HepG2 (cell line): ENCODE data around the gene SNAP47. TPM values are rescaled to one million over a fixed set of nuclear protein-coding genes. Genes with fewer than 3 reads are reported as not detected.

Experiments
- ATAC-seq: fragments of 200-7000 bp; cut with Tn5 transposase; 3 replicates; pipeline ENCODE4 v1.9.1; 2020; ENCODE audit warnings: mild to moderate bottlenecking, moderate library complexity
- Bru-seq: library from RNA; stranded (reverse); fragments of 400-500 nt; gene quantifications from one replicate; lab custom pipeline; 2021; lab: Mats Ljungman, UMichigan
- BruChase-seq, 2 experiments: library from RNA; stranded (reverse); fragments of 400-500 nt; gene quantifications; one replicate each; lab custom pipeline; 2021; lab: Mats Ljungman, UMichigan
- BruUV-seq: library from RNA; stranded (reverse); fragments of 400-500 nt; replicated peaks from 2 replicates; lab custom pipeline; 2021; lab: Mats Ljungman, UMichigan
- CTCF ChIA-PET: fragments of 300-600 bp; formaldehyde crosslinking; extraction: SDS; loops from one replicate; lab custom pipeline; 2021; ENCODE audit warnings: low total read pairs, inconsistent platforms, low intra/inter-chr PET ratio; lab: Yijun Ruan, JAX
- POLR2A ChIA-PET: fragments of 350-600 bp; sonication (Branson Sonifier 250); formaldehyde crosslinking; loops from one replicate; lab custom pipeline; 2020; ENCODE audit warnings: antibody characterized with exemption, inconsistent platforms; lab: Yijun Ruan, JAX
- DNase-seq: peaks from one replicate; pipeline ENCODE4 v3.0.0-alpha.2; 2015; ENCODE audit warnings: low spot score
- FAIRE-seq: peaks from 3 replicates; lab custom pipeline; 2011; peaks lifted over from hg19 to GRCh38; lab: Jason Lieb, UNC
- H2AFZ ChIP-seq: one replicate; pipeline ENCODE4 v1.6.1; 2011; ENCODE audit warnings: low read length, inconsistent platforms
- H3K27ac ChIP-seq: fragments of 300-600 bp; 3 replicates; pipeline ENCODE4 v1.8.0; 2011; ENCODE audit warnings: mixed run types, mild to moderate bottlenecking, mixed read lengths, low read length, inconsistent platforms; ENCODE audit not compliant: insufficient read depth; ENCODE audit errors: extremely low read length
- H3K27me3 ChIP-seq, 2 experiments: fragments of 200-600 bp in 1 of 2; 2 replicates in 1 of 2; 3 replicates in 1 of 2; pipeline versions ENCODE4 v1.6.0 to v1.8.0; 2011; ENCODE audit warnings: low read length in 2 of 2, mild to moderate bottlenecking in 2 of 2, moderate library complexity in 2 of 2, inconsistent platforms in 1 of 2; ENCODE audit not compliant: insufficient read depth in 2 of 2, control insufficient read depth in 1 of 2
- H3K36me3 ChIP-seq, 2 experiments: fragments of 200-600 bp in 1 of 2; replicated peaks in 1 of 2; 2 replicates in 1 of 2; 3 replicates in 1 of 2; pipeline versions ENCODE4 v1.5.1 to v1.8.0; 2011; ENCODE audit warnings: low read length in 2 of 2, inconsistent platforms in 1 of 2; ENCODE audit not compliant: insufficient read depth in 2 of 2, control insufficient read depth in 1 of 2
- H3K4me1 ChIP-seq: 2 replicates; pipeline ENCODE4 v1.5.1; 2012; ENCODE audit warnings: low read length, inconsistent platforms; ENCODE audit not compliant: insufficient read depth
- H3K4me2 ChIP-seq: 2 replicates; pipeline ENCODE4 v1.6.0; 2011; ENCODE audit warnings: low read depth, low read length, inconsistent platforms
- H3K4me3 ChIP-seq, 3 experiments: fragments of 200-600 bp in 1 of 3; sonication (generic), shearing (Covaris generic) in 1 of 3; replicated peaks in 1 of 3; 2 replicates each; pipeline ENCODE4 v1.5.1; 2011 to 2016; ENCODE audit warnings: low read length in 3 of 3, inconsistent platforms in 2 of 3, low read depth in 2 of 3, mild to moderate bottlenecking in 2 of 3, control low read depth in 1 of 3, mixed read lengths in 1 of 3; ENCODE audit not compliant: insufficient read depth in 1 of 3
- H3K79me2 ChIP-seq: one replicate; pipeline ENCODE4 v1.6.1; 2011; ENCODE audit warnings: low read length, inconsistent platforms; ENCODE audit not compliant: insufficient read depth
- H3K9ac ChIP-seq: 2 replicates; pipeline ENCODE4 v1.6.0; 2011; ENCODE audit warnings: mild to moderate bottlenecking, low read depth, low read length, inconsistent platforms; ENCODE audit not compliant: insufficient read depth
- H3K9me3 ChIP-seq: 2 replicates; pipeline ENCODE4 v1.5.1; 2012; ENCODE audit warnings: mild to moderate bottlenecking, low read length
- H4K20me1 ChIP-seq: 2 replicates; pipeline ENCODE4 v1.6.0; 2011; ENCODE audit warnings: inconsistent platforms, mild to moderate bottlenecking, low read length, moderate library complexity; ENCODE audit not compliant: insufficient read depth
- POLR2AphosphoS2 ChIP-seq: IDR thresholded peaks from 2 replicates; pipeline ENCODE4 v1.6.1; 2011; ENCODE audit warnings: low read depth, low read length, improper control_type of control experiment
- SALL2 ChIP-seq: sonication (generic); formaldehyde crosslinking; IDR thresholded peaks from 2 replicates; pipeline ENCODE4 v1.8.1; 2023; ENCODE audit warnings: mild to moderate bottlenecking, missing genetic modification reagents, inconsistent platforms
- ZNF562 ChIP-seq: sonication (generic); formaldehyde crosslinking; IDR thresholded peaks from 2 replicates; pipeline ENCODE4 v1.8.0; 2022; ENCODE audit warnings: missing genetic modification reagents, borderline replicate concordance
- WGBS: methylation state at CpG from one replicate; pipeline ENCODE4 v1.1.6; 2017; ENCODE audit warnings: low lambda C conversion rate; 5-methylcytosine and 5-hydroxymethylcytosine counted together
- in situ Hi-C: cut with HindIII; loops from 2 replicates; pipeline ENCODE4 v1.10.0; 2017; ENCODE audit warnings: low pct_unique_long_range_greater_than_20kb; ENCODE audit not compliant: extremely low pct_ligation_motif_present
- intact Hi-C: fragments of 100-400 bp; cut with micrococcal nuclease; formaldehyde crosslinking; loops from one replicate; pipeline ENCODE4 v1.10.0; 2022; ENCODE audit not compliant: unreplicated experiment
- long read RNA-seq, 2 experiments: library from RNA in 1 of 2; library from polyadenylated mRNA in 1 of 2; stranded (forward) in 1 of 2; unstranded in 1 of 2; transcript quantifications; one replicate each; pipeline ENCODE4 v2.0.0, GENCODE V29; 2019 to 2022
- polyA minus RNA-seq, 3 experiments: library from RNA; depleted of rRNA, polyadenylated mRNA; stranded (reverse); fragments of >200 nt; gene quantifications; 2 replicates each; pipeline ENCODE4 v1.2.3, GENCODE V29; 2011; ENCODE audit warnings: low replicate concordance in 1 of 3
- polyA plus RNA-seq, 8 experiments: library from polyadenylated mRNA; depleted of rRNA in 3 of 8; stranded (reverse) in 7 of 8; unstranded in 1 of 8; fragments of >200 nt; fragmentation: Illumina TruSeq in 4 of 8; extraction: Trizol in 4 of 8; gene quantifications; 2 replicates each; pipeline versions ENCODE4 v1.2.1 to v1.2.3, GENCODE V29; 2011 to 2016; ENCODE audit warnings: low read depth in 4 of 8, missing spikeins in 1 of 8, mixed read lengths in 1 of 8; ENCODE audit not compliant: insufficient read depth in 1 of 8
- total RNA-seq, 5 experiments: library from RNA; depleted of rRNA; stranded (reverse); fragments of >200 nt; fragmentation: Illumina TruSeq; extraction: Trizol; gene quantifications; 2 replicates each; pipeline ENCODE4 v1.2.3, GENCODE V29; 2016; ENCODE audit warnings: low read depth in 1 of 5
- TF ChIP-seq, protein P1 (sequence below): sonication (generic); formaldehyde crosslinking; IDR thresholded peaks from 2 replicates; pipeline ENCODE4 v1.4.0; 2020; ENCODE audit warnings: mild to moderate bottlenecking, missing genetic modification reagents

Gene SNAP47, protein sequence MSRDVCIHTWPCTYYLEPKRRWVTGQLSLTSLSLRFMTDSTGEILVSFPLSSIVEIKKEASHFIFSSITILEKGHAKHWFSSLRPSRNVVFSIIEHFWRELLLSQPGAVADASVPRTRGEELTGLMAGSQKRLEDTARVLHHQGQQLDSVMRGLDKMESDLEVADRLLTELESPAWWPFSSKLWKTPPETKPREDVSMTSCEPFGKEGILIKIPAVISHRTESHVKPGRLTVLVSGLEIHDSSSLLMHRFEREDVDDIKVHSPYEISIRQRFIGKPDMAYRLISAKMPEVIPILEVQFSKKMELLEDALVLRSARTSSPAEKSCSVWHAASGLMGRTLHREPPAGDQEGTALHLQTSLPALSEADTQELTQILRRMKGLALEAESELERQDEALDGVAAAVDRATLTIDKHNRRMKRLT
- total RNA-seq (2016; rRNA removed; fragmentation: Illumina TruSeq; extraction: Trizol): 25.1 and 25.8 TPM in 2 replicates
- total RNA-seq (2016; cell fraction: cytosol; rRNA removed; fragmentation: Illumina TruSeq; extraction: Trizol; ENCODE audit: low read depth): 10.1 and 13.3 TPM in 2 replicates
- 25.5 and 25.8 TPM in 2 replicates for total RNA-seq (2016; cell fraction: insoluble cytoplasmic fraction; rRNA removed; fragmentation: Illumina TruSeq; extraction: Trizol)
- 17.9 and 18.3 TPM in 2 replicates for total RNA-seq (2016; cell fraction: membrane; rRNA removed; fragmentation: Illumina TruSeq; extraction: Trizol)
- 20.5 and 21.5 TPM in 2 replicates for total RNA-seq (2016; cell fraction: nucleus; rRNA removed; fragmentation: Illumina TruSeq; extraction: Trizol)
- polyA plus RNA-seq (2011; rRNA removed): 13.6 and 14.1 TPM in 2 replicates
- 16.8 and 19.5 TPM in 2 replicates for polyA plus RNA-seq (2011; cell fraction: cytosol; rRNA removed)
- polyA plus RNA-seq (2011; cell fraction: nucleus; rRNA removed): 19.8 and 20.7 TPM in 2 replicates
- 12.1 and 15.6 TPM in 2 replicates for polyA plus RNA-seq (2012)
- 4.7 and 6.2 TPM in 2 replicates for polyA plus RNA-seq (2016; cell fraction: cytosol; fragmentation: Illumina TruSeq; extraction: Trizol; ENCODE audit: low read depth)
- polyA plus RNA-seq (2016; cell fraction: insoluble cytoplasmic fraction; fragmentation: Illumina TruSeq; extraction: Trizol; ENCODE audit: low read depth): 19.4 and 24.0 TPM in 2 replicates
- polyA plus RNA-seq (2016; cell fraction: membrane; fragmentation: Illumina TruSeq; extraction: Trizol; ENCODE audit: low read depth): 10.9 and 11.7 TPM in 2 replicates
- polyA plus RNA-seq (2016; cell fraction: nucleus; fragmentation: Illumina TruSeq; extraction: Trizol; ENCODE audit: insufficient read depth, low read depth): 19.3 and 22.0 TPM in 2 replicates
- polyA minus RNA-seq (2011; rRNA and poly(A)+ RNA removed; ENCODE audit: low replicate concordance): 16.8 and 27.2 TPM in 2 replicates
- polyA minus RNA-seq (2011; cell fraction: cytosol; rRNA and poly(A)+ RNA removed): 8.8 and 9.6 TPM in 2 replicates
- polyA minus RNA-seq (2011; cell fraction: nucleus; rRNA and poly(A)+ RNA removed): 30.3 and 36.4 TPM in 2 replicates
- percentile 54 among the genes with signal in this experiment for Bru-seq, nascent RNA
- BruChase-seq, experiment 1, labeled RNA remaining after a 6-hour chase: percentile 52 among the genes with signal in this experiment
- BruChase-seq, experiment 2, labeled RNA remaining after a 2-hour chase: percentile 59 among the genes with signal in this experiment
- long read RNA-seq, experiment 1, transcript SNAP47-202 (5 exons, 2,362 nt): major isoform, 22 of 50 reads
- long read RNA-seq, experiment 1, partial matches to known transcripts: 14 of 50 reads
- long read RNA-seq, experiment 1, other reads (novel, unspliced or antisense): 11 of 50 reads
- long read RNA-seq, experiment 2, transcript SNAP47-202 (5 exons, 2,362 nt): major isoform, 13 of 43 reads
- long read RNA-seq, experiment 2, partial matches to known transcripts: 23 of 43 reads
- long read RNA-seq, experiment 2, other reads (novel, unspliced or antisense): 7 of 43 reads

DNA sequence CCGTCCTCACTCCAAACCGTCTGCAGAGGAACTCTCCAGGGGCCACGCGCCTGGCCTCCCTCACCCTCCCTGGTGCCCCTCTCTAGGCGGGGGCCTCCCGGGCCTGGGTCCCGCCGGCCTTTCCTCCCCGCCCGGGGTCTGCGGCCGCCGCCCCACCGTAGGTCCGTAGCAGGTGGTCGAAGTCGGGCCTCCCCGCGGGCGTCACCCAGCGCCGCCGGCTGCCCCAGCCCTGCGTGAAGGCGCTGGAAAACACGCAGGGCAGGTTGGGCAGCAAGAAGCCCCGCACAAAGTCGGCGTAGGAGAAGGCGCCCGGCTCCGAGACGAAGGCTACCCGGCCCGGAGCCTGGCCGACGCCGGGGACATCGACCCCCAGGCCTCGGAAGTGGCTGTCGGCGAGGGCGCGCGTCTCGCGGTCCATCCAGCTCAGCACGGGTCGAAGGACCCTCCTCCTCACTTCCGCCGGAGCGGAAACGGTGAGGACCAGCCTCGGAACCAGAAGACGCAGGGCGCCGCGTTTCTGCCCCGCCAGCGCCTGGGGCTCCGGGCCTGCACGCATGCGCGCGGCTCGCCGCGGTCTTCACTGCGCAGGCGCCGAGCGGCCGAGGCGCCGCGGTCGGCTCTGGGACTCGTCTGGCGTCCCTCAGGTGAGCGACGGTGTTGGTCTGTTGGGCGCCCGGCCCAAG lies at the start of gene SNAP47, which contains the start of gene JMJD4:
TSS of gene SNAP47 (plus strand) at position 580 of the 683 bp plus-strand sequence. CDS start 12,302 bp downstream, outside the sequence.
TSS of gene JMJD4 (minus strand) at position 447 of the 683 bp plus-strand sequence. CDS start at position 418, 29 bp downstream.
- H3K4me3 ChIP-seq: peak within 1 kb of the TSS; percentile 87 to 98 (median 97)
- peak within 1 kb of the TSS; percentile 75 for H3K27ac ChIP-seq
- H4K20me1 ChIP-seq: peaks cover 2% of the 10 kb centered on the region; the same call in 1 of the 2 replicates
- CTCF ChIA-PET: no interaction called here
- no peaks in the 10 kb centered on the region for H3K9me3 ChIP-seq
- no TSS peak for BruUV-seq
- peak; percentile 86 for DNase-seq
- WGBS: 0% methylated on average over 8 of the region's 83 CpGs
- peak within 1 kb of the TSS; percentile 93 for H3K9ac ChIP-seq
- FAIRE-seq: no peak
- H3K79me2 ChIP-seq: peaks cover 39% of the 10 kb centered on the region
- ATAC-seq: peak; percentile 89
- H3K4me2 ChIP-seq: peak within 1 kb of the TSS; percentile 93
- POLR2A ChIA-PET: interaction anchor here (0.7 kb wide), 2 partner anchors 171 to 416 kb away, joined by 3 read pairs; partner anchors contain the start of gene ZNF678
- peaks cover 43% of the 10 kb centered on the region for H3K4me1 ChIP-seq
- H2AFZ ChIP-seq: no peak within 1 kb of the TSS
- H3K36me3 ChIP-seq: peaks cover 4 to 9% of the 10 kb centered on the region in 2 experiments; a peak in 1 of 5 replicates
- intact Hi-C loops (no loop called here), in situ Hi-C loops (no loop called here)
- H3K27me3 ChIP-seq: no peaks in the 10 kb centered on the region; a peak in 1 of 5 replicates
- no peak for TF ChIP-seq ZNF562
- TF ChIP-seq SALL2 (CRISPR knock-in tag): peak; percentile 98
- TF ChIP-seq, protein P1, sequence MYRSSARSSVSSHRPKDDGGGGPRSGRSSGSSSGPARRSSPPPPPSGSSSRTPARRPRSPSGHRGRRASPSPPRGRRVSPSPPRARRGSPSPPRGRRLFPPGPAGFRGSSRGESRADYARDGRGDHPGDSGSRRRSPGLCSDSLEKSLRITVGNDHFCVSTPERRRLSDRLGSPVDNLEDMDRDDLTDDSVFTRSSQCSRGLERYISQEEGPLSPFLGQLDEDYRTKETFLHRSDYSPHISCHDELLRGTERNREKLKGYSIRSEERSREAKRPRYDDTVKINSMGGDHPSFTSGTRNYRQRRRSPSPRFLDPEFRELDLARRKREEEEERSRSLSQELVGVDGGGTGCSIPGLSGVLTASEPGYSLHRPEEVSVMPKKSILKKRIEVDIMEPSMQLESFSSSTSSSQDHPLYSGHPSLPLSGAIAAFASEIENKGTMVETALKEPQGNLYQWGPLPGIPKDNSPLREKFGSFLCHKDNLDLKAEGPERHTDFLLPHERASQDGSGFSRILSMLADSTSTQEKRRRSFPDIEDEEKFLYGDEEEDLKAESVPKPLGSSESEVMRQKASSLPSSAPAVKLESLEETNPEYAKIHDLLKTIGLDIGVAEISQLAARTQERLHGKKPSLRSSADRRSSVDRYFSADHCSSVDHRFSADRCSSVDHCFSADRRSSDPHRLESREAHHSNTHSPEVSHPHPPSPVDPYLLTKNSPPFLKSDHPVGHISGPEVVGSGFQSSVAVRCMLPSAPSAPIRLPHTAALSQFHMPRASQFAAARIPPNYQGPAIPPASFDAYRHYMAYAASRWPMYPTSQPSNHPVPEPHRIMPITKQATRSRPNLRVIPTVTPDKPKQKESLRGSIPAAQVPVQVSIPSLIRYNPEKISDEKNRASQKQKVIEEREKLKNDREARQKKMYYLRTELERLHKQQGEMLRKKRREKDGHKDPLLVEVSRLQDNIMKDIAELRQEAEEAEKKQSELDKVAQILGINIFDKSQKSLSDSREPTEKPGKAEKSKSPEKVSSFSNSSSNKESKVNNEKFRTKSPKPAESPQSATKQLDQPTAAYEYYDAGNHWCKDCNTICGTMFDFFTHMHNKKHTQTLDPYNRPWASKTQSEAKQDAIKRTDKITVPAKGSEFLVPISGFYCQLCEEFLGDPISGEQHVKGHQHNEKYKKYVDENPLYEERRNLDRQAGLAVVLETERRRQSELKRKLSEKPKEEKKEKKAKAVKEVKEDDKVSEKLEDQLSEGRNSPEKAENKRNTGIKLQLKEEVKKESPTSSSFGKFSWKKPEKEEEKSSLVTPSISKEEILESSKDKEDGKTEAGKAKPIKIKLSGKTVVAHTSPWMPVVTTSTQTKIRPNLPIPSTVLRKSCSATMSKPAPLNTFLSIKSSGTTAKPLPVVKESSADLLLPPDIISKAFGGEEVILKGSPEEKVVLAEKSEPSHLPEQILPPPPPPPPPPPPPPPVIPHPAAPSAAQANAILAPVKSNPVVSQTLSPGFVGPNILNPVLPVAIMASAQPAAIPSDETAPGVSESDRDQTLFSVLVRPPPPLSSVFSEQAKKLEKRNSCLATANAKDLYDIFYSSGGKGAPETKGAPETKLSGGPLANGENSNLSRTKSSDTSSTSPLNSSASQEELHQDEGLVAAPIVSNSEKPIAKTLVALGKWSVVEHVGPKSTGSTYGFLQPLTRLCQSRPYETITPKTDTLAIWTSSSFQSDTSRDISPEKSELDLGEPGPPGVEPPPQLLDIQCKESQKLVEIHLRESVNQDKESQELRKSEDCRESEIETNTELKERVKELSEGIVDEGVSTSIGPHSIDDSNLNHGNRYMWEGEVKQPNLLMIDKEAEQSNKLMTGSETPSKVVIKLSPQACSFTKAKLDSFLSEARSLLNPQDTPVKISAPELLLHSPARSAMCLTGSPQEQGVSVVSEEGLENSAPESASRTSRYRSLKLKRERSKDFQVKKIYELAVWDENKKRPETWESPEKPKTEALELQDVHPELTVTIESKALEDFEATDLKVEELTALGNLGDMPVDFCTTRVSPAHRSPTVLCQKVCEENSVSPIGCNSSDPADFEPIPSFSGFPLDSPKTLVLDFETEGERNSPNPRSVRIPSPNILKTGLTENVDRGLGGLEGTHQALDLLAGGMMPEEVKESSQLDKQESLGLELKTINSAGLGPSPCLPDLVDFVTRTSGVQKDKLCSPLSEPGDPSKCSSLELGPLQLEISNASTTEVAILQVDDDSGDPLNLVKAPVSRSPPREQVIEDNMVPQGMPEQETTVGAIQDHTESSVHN (CRISPR knock-in tag): no peak
- TF ChIP-seq POLR2AphosphoS2: no peak
